Panc1 (cell line): ENCODE results near the gene CCDC34. TPM values are rescaled to one million over a fixed set of nuclear protein-coding genes. Genes with fewer than 3 reads are reported as not detected.

ENCODE experiments used
- ATAC-seq: fragments of 200-7000 bp; cut with Tn5 transposase; 2 replicates; pipeline ENCODE4 v1.9.1; 2020; ENCODE audit warnings: mild to moderate bottlenecking, moderate library complexity
- BruUV-seq: library from RNA; stranded (reverse); fragments of 400-500 nt; replicated peaks from 2 replicates; lab custom pipeline; 2021; lab: Mats Ljungman, UMichigan
- CTCF ChIA-PET: fragments of 300-600 bp; sonication (Branson Sonifier 250); formaldehyde crosslinking; loops from one replicate; lab custom pipeline; 2022; ENCODE audit warnings: antibody characterized with exemption; lab: Charles Lee
- POLR2A ChIA-PET: fragments of 300-600 bp; sonication (Branson Sonifier 250); formaldehyde crosslinking; loops from one replicate; lab custom pipeline; 2022; ENCODE audit warnings: antibody characterized with exemption; lab: Charles Lee
- DNase-seq: peaks from one replicate; pipeline ENCODE4 v3.0.0-alpha.2; 2010; ENCODE audit warnings: low read depth, low spot score
- H3K27ac ChIP-seq: 2 replicates; pipeline ENCODE4 v1.5.1; 2011; ENCODE audit warnings: mild to moderate bottlenecking, low read length, inconsistent platforms
- H3K27me3 ChIP-seq: fragments of 200-500 bp; sonication (Bioruptor generic); 2 replicates; pipeline ENCODE4 v1.6.0; 2014; ENCODE audit warnings: low read length, inconsistent platforms; ENCODE audit not compliant: control insufficient read depth, insufficient read depth
- H3K36me3 ChIP-seq: fragments of 200-500 bp; sonication (Bioruptor generic); 2 replicates; pipeline ENCODE4 v1.5.1; 2014; ENCODE audit warnings: inconsistent platforms, mild to moderate bottlenecking, low read length, moderate library complexity; ENCODE audit not compliant: control insufficient read depth, insufficient read depth
- H3K4me1 ChIP-seq: 2 replicates; pipeline ENCODE4 v1.5.1; 2011; ENCODE audit warnings: inconsistent platforms, mild to moderate bottlenecking, low read length, moderate library complexity; ENCODE audit not compliant: control insufficient read depth, insufficient read depth
- H3K4me3 ChIP-seq, 2 experiments: 2 replicates each; pipeline ENCODE4 v1.5.1; 2011 to 2012; ENCODE audit warnings: low read depth in 2 of 2, low read length in 2 of 2, mild to moderate bottlenecking in 2 of 2, inconsistent platforms in 1 of 2, moderate library complexity in 1 of 2
- H3K9me3 ChIP-seq: fragments of 200-500 bp; sonication (Bioruptor generic); 2 replicates; pipeline ENCODE4 v1.5.1; 2014; ENCODE audit warnings: low read depth, mild to moderate bottlenecking, inconsistent platforms, low read length, moderate library complexity; ENCODE audit not compliant: control insufficient read depth, insufficient read depth
- CTCF ChIP-seq: fragments of 450-650 bp; IDR thresholded peaks from 2 replicates; pipeline ENCODE4 v1.5.1; 2017; ENCODE audit warnings: mild to moderate bottlenecking
- POLR2AphosphoS5 ChIP-seq: IDR thresholded peaks from 2 replicates; pipeline ENCODE4 v1.6.1; 2012; ENCODE audit warnings: mild to moderate bottlenecking, low read depth, low read length, moderate library complexity
- REST ChIP-seq, 2 experiments: IDR thresholded peaks; 2 replicates each; pipeline ENCODE4 v1.6.1; 2011 to 2012; ENCODE audit warnings: low read depth in 2 of 2, control low read depth in 1 of 2, low read length in 1 of 2, mild to moderate bottlenecking in 1 of 2, moderate library complexity in 1 of 2; ENCODE audit not compliant: insufficient read depth in 1 of 2
- SIN3A ChIP-seq: IDR thresholded peaks from 2 replicates; pipeline ENCODE4 v1.6.1; 2012; ENCODE audit warnings: low read depth, mild to moderate bottlenecking, low read length, moderate library complexity, borderline replicate concordance; ENCODE audit not compliant: insufficient read depth
- TCF7L2 ChIP-seq: IDR thresholded peaks from 2 replicates; pipeline ENCODE4 v1.6.1; 2011; ENCODE audit warnings: mild to moderate bottlenecking, low read depth, low read length, inconsistent platforms
- in situ Hi-C: cut with HindIII; loops from 2 replicates; pipeline ENCODE4 v1.10.0; 2016; ENCODE audit warnings: low sequenced_read_pairs, low pct_unique_long_range_greater_than_20kb
- intact Hi-C: fragments of 100-400 bp; cut with micrococcal nuclease; formaldehyde crosslinking; loops from one replicate; pipeline ENCODE4 v1.10.0; 2022; ENCODE audit not compliant: unreplicated experiment
- total RNA-seq: library from RNA; stranded (reverse); gene quantifications from one replicate; pipeline ENCODE4 v1.2.1, GENCODE V29; 2021; ENCODE audit not compliant: unreplicated experiment

The CCDC34 gene
- total RNA-seq, 1 experiment from 2014 or later: 28.3 TPM

GRCh38 chr11:27411328-27411727, 48.3 kb upstream of the CCDC34 start:
- ATAC-seq (no peak), DNase-seq (no peak)
- Histone ChIP-seq H3K4me3 (no peak overlapping the region), H3K9me3 (no peaks in the 10 kb centered on the region), H3K4me1 (peaks cover 22% of the 10 kb centered on the region), H3K36me3 (no peaks in the 10 kb centered on the region), H3K27ac (no peak overlapping the region), H3K27me3 (no peaks in the 10 kb centered on the region)
- intact Hi-C loops (no loop called here), in situ Hi-C loops (no loop called here)
- CTCF ChIA-PET: interaction anchor here (0.6 to 0.7 kb wide), 2 partner anchors 66 to 130 kb away, joined by 6 to 13 read pairs; no protein-coding TSS in a partner anchor
- TF ChIP-seq CTCF (no peak), REST (IDR thresholded peaks at IDR 0.05; ENCODE audit: insufficient read depth in 1 of 2, low read depth in 2 of 2, low read length in 1 of 2) (no peak), TCF7L2 (no peak), SIN3A (no peak), POLR2AphosphoS5 (no peak)
- POLR2A ChIA-PET: no interaction called here
- no TSS peak for BruUV-seq

DNA sequence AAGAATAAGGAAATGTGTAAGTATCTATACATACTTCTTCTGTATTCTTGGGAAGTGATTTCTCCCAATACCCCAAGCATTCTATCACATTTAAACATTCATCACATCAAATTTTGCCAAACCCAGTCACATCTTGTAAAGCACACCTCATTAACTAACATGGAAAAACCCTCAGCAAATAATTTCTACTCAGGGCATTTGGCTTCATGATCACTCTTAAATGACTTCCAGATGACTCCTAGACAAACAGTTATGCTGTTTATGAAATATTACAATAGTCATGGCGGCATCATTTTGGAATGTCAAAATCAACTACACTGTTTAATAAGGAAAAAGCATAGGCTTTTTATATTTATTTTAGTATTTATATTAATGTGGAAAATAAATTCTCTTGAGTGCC, 47.3 kb upstream of the CCDC34 start:
- Histone ChIP-seq H3K27ac (no peak overlapping the region), H3K27me3 (no peaks in the 10 kb centered on the region), H3K36me3 (no peaks in the 10 kb centered on the region), H3K9me3 (no peaks in the 10 kb centered on the region), H3K4me3 (no peak overlapping the region), H3K4me1 (peaks cover 12% of the 10 kb centered on the region)
- ATAC-seq (no peak), DNase-seq (no peak)
- ChIA-PET POLR2A (no interaction called here), CTCF (no interaction called here)
- intact Hi-C loops: no loop called here
- no peak for TF ChIP-seq SIN3A
- no peak for TF ChIP-seq POLR2AphosphoS5
- no peak for TF ChIP-seq REST (IDR thresholded peaks at IDR 0.05; ENCODE audit: insufficient read depth in 1 of 2, low read depth in 2 of 2, low read length in 1 of 2)
- no peak for TF ChIP-seq TCF7L2
- no peak for TF ChIP-seq CTCF
- BruUV-seq: no TSS peak
- in situ Hi-C loops: no loop called here
